HG03064 (cell line): Measurements from ENCODE around the gene ZNF568.

ENCODE experiments used
- ATAC-seq: cut with Tn5 transposase; IDR thresholded peaks from one replicate; pipeline ENCODE4 v1.9.1; 2021; ENCODE audit warnings: low read depth; ENCODE audit not compliant: unreplicated experiment

Gene ZNF568

GRCh38 chr19:36915992-36916830, at the start of gene ZNF568, which contains the start of gene ZNF829:
ZNF568 (plus strand) TSS chr19:36916332; CDS start chr19:36922771, 6,439 bp downstream.
ZNF829 (minus strand) TSS chr19:36916291; CDS start chr19:36915167, 1,124 bp downstream.
- peak; percentile 92 for ATAC-seq

- ATAC-seq = no peak
Measured at GRCh38 chr19:36876993-36877938, 38.9 kb upstream of the ZNF568 start.

GRCh38 chr19:36891768-36892357, 24.3 kb upstream of the ZNF568 start:
- no peak for ATAC-seq

GRCh38 chr19:36894849-36895383, 21.2 kb upstream of the ZNF568 start:
- no peak for ATAC-seq

GRCh38 chr19:36898422-36898821, 17.7 kb upstream of the ZNF568 start:
- ATAC-seq = no peak

- ATAC-seq = no peak
Measured at GRCh38 chr19:36916991-36917390, 859 bp downstream of the ZNF568 start.

- no peak for ATAC-seq
Measured at GRCh38 chr19:36918090-36918489, 2.0 kb downstream of the ZNF568 start.

- ATAC-seq = no peak
Measured at GRCh38 chr19:36931684-36932083, 15.6 kb downstream of the ZNF568 start.

GRCh38 chr19:36939153-36939552, 23.0 kb downstream of the ZNF568 start:
- no peak for ATAC-seq

GRCh38 chr19:36950335-36951119, 34.4 kb downstream of the ZNF568 start:
- no peak for ATAC-seq

GRCh38 chr19:36962346-36962745, 46.2 kb downstream of the ZNF568 start:
- ATAC-seq = no peak

GRCh38 chr19:36963280-36963679, 47.1 kb downstream of the ZNF568 start:
- no peak for ATAC-seq

- ATAC-seq = no peak
Measured at GRCh38 chr19:36972571-36972970, 56.4 kb downstream of the ZNF568 start.

- peak; percentile 72 for ATAC-seq
Measured at GRCh38 chr19:36973021-36973843, 57.1 kb downstream of the ZNF568 start.

- ATAC-seq = no peak
Measured at GRCh38 chr19:36973844-36974195, 57.7 kb downstream of the ZNF568 start.

GRCh38 chr19:36986131-36986530, 70.0 kb downstream of the ZNF568 start:
- ATAC-seq = no peak

- ATAC-seq = no peak
Measured at GRCh38 chr19:36986601-36987000, 70.5 kb downstream of the ZNF568 start.

- no peak for ATAC-seq
Measured at GRCh38 chr19:36987091-36987490, 71.0 kb downstream of the ZNF568 start.
